GM23338 (cell line): Measurements from ENCODE around the gene SLC6A12.

Source experiments
- EZH2 ChIP-seq: fragments of 200-600 bp; sonication (generic); IDR thresholded peaks from one replicate; pipeline ENCODE4 v1.8.0; 2017; ENCODE audit warnings: antibody characterized with exemption, mild to moderate bottlenecking, low read depth; ENCODE audit not compliant: unreplicated experiment
- JUNB ChIP-seq: IDR thresholded peaks from one replicate; pipeline ENCODE4 v1.6.1; 2016; ENCODE audit warnings: antibody characterized with exemption; ENCODE audit not compliant: unreplicated experiment
- POLR2AphosphoS5 ChIP-seq: IDR thresholded peaks from 2 replicates; pipeline ENCODE4 v1.6.1; 2016; ENCODE audit warnings: antibody characterized with exemption, low read depth
- TF ChIP-seq, protein P1 (sequence below), 2 experiments: fragments of 200-600 bp in 1 of 2; sonication (generic) in 1 of 2; conservative IDR thresholded peaks; 2 replicates each; pipeline versions ENCODE4 v1.5.1 to v1.6.1; 2016 to 2017; ENCODE audit warnings: antibody characterized with exemption in 2 of 2, low read depth in 2 of 2, mild to moderate bottlenecking in 2 of 2, moderate library complexity in 1 of 2

- TF ChIP-seq, protein P1, sequence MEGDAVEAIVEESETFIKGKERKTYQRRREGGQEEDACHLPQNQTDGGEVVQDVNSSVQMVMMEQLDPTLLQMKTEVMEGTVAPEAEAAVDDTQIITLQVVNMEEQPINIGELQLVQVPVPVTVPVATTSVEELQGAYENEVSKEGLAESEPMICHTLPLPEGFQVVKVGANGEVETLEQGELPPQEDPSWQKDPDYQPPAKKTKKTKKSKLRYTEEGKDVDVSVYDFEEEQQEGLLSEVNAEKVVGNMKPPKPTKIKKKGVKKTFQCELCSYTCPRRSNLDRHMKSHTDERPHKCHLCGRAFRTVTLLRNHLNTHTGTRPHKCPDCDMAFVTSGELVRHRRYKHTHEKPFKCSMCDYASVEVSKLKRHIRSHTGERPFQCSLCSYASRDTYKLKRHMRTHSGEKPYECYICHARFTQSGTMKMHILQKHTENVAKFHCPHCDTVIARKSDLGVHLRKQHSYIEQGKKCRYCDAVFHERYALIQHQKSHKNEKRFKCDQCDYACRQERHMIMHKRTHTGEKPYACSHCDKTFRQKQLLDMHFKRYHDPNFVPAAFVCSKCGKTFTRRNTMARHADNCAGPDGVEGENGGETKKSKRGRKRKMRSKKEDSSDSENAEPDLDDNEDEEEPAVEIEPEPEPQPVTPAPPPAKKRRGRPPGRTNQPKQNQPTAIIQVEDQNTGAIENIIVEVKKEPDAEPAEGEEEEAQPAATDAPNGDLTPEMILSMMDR (conservative IDR thresholded peaks at IDR 0.05; ENCODE audit: low read depth in 2 of 2), result no peak
- TF ChIP-seq EZH2, result no peak
- TF ChIP-seq JUNB, result no peak
- TF ChIP-seq POLR2AphosphoS5, result no peak
Measured at GRCh38 chr12:186006-186625, 27.8 kb downstream of the SLC6A12 start.
